Urinary bladder (tissue), 4 donors: ENCODE measurements around the gene ADAMTS10. TPM values are rescaled to one million over a fixed set of nuclear protein-coding genes. Genes with fewer than 3 reads are reported as not detected.
"Not testable (repeated sequence)": the region's sequence is repeated elsewhere in the genome, so short reads cannot be mapped to it uniquely, and the experiment has no call there.

Experiments
- DNase-seq: peaks from one replicate; pipeline ENCODE4 v3.0.0-alpha.2; 2015; ENCODE audit errors: extremely low spot score
- H3K27ac ChIP-seq: one replicate; pipeline ENCODE4 v1.5.1; 2013; ENCODE audit warnings: low read depth, mild to moderate bottlenecking, moderate library complexity
- H3K36me3 ChIP-seq: one replicate; pipeline ENCODE4 v1.6.1; 2013; ENCODE audit warnings: mild to moderate bottlenecking, moderate library complexity; ENCODE audit not compliant: insufficient read depth
- H3K4me1 ChIP-seq: one replicate; pipeline ENCODE4 v1.6.1; 2013; ENCODE audit warnings: mild to moderate bottlenecking, moderate library complexity; ENCODE audit not compliant: insufficient read depth
- H3K4me3 ChIP-seq: one replicate; pipeline ENCODE4 v1.5.1; 2013; ENCODE audit warnings: low read depth, low read length
- WGBS: extraction: QIAGEN DNeasy Blood & Tissue Kit; methylation state at CpG from one replicate; pipeline ENCODE4 v1.1.7; 2013; 5-methylcytosine and 5-hydroxymethylcytosine counted together
- polyA plus RNA-seq: library from polyadenylated mRNA; stranded (reverse); fragments of 200-250 nt; gene quantifications from one replicate; pipeline ENCODE4 v1.2.3, GENCODE V29; 2013
- total RNA-seq: library from RNA; depleted of rRNA; stranded (reverse); fragments of >200 nt; gene quantifications from one replicate; pipeline ENCODE4 v1.2.3, GENCODE V29; 2014
- donor health status: healthy with polysubstance abuse.
- donor health status: healthy.

Gene ADAMTS10
- total and polyA plus RNA-seq, 2 donors: 26.4 to 44.3 TPM

- Histone ChIP-seq H3K4me3 (peak overlapping the region; percentile 36), H3K36me3 (no peaks in the 10 kb centered on the region), H3K4me1 (no peaks in the 10 kb centered on the region), H3K27ac (no peak overlapping the region)
- 64% methylated on average over 19 of the region's 19 CpGs for WGBS
- no peak for DNase-seq
These were observed 34.1 kb downstream of the ADAMTS10 start for GRCh38 chr19:8576273-8576993.

DNA sequence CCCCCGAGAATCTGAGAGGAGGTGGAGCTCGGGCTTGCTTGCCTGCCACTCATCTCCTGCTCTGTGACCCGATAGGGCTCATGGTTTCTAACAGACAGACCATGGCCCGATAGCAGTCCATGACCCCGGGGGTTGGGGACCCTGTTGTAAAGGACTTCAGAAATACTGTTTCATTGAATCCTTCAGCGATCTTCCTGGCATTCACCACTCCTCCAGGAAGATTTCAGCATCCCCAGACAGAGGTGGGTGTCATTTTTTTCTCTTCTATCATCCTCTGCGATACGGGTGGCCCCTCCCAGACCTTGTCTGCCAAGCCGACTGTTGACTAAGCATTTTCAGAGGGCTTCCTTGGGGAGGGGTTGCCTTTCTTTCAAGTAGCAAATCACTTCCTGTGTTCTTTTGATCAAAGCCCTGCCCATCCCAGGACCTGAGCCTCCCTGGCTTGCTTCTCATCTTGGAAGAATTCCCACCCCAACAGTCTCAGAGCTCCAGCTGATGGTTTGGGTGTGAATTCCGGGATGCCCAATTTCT, 35.0 kb downstream of the ADAMTS10 start:
- 26% methylated on average over 10 of the region's 10 CpGs for WGBS
- no peak overlapping the region for H3K27ac ChIP-seq
- no peak for DNase-seq
- no peaks in the 10 kb centered on the region for H3K4me1 ChIP-seq
- no peaks in the 10 kb centered on the region for H3K36me3 ChIP-seq
- H3K4me3 ChIP-seq: no peak overlapping the region

- 89% methylated on average over 7 of the region's 7 CpGs for WGBS
These were observed 35.9 kb downstream of the ADAMTS10 start for GRCh38 chr19:8574619-8574922.

GRCh38 chr19:8573316-8573715, 37.2 kb downstream of the ADAMTS10 start:
- Histone ChIP-seq H3K4me3 (no peak overlapping the region), H3K27ac (no peak overlapping the region), H3K36me3 (no peaks in the 10 kb centered on the region), H3K4me1 (no peaks in the 10 kb centered on the region)
- no peak for DNase-seq
- 86% methylated on average over 7 of the region's 7 CpGs for WGBS

More at GRCh38 chr19:8574619-8574922, 35.9 kb downstream of the ADAMTS10 start:
- H3K27ac ChIP-seq, H3K4me3 ChIP-seq, DNase-seq, H3K4me1 ChIP-seq, H3K36me3 ChIP-seq: not testable (repeated sequence)

- no peak for DNase-seq
- 21% methylated on average over 5 of the region's 5 CpGs for WGBS
- no peak overlapping the region for H3K27ac ChIP-seq
These were observed 39.5 kb downstream of the ADAMTS10 start for GRCh38 chr19:8571006-8571411.

GRCh38 chr19:8569066-8569771, 41.3 kb downstream of the ADAMTS10 start:
- no peak for DNase-seq
- 67% methylated on average over 5 of the region's 5 CpGs for WGBS
- Histone ChIP-seq H3K4me3 (no peak overlapping the region), H3K36me3 (no peaks in the 10 kb centered on the region), H3K27ac (no peak overlapping the region), H3K4me1 (no peaks in the 10 kb centered on the region)

More at GRCh38 chr19:8571006-8571411, 39.5 kb downstream of the ADAMTS10 start:
- no peak overlapping the region for H3K4me3 ChIP-seq
- no peaks in the 10 kb centered on the region for H3K36me3 ChIP-seq
- H3K4me1 ChIP-seq: no peaks in the 10 kb centered on the region

GRCh38 chr19:8567522-8568172, 42.9 kb downstream of the ADAMTS10 start:
- H3K4me1 ChIP-seq: no peaks in the 10 kb centered on the region
- no peak overlapping the region for H3K4me3 ChIP-seq
- no peaks in the 10 kb centered on the region for H3K36me3 ChIP-seq
- WGBS: 93% methylated on average over 15 of the region's 15 CpGs
- no peak overlapping the region for H3K27ac ChIP-seq
- DNase-seq: no peak

- Histone ChIP-seq H3K27ac (no peak overlapping the region), H3K36me3 (no peaks in the 10 kb centered on the region), H3K4me3 (no peak overlapping the region), H3K4me1 (no peaks in the 10 kb centered on the region)
- DNase-seq: no peak
- WGBS: 83% methylated on average over 7 of the region's 7 CpGs
These were observed 43.7 kb downstream of the ADAMTS10 start for GRCh38 chr19:8566855-8567254.

- not testable (repeated sequence) for H3K27ac ChIP-seq, DNase-seq, H3K4me3 ChIP-seq, H3K4me1 ChIP-seq, H3K36me3 ChIP-seq
- WGBS: 87% methylated on average over 8 of the region's 8 CpGs
These were observed 45.6 kb downstream of the ADAMTS10 start for GRCh38 chr19:8564866-8565265.

DNA sequence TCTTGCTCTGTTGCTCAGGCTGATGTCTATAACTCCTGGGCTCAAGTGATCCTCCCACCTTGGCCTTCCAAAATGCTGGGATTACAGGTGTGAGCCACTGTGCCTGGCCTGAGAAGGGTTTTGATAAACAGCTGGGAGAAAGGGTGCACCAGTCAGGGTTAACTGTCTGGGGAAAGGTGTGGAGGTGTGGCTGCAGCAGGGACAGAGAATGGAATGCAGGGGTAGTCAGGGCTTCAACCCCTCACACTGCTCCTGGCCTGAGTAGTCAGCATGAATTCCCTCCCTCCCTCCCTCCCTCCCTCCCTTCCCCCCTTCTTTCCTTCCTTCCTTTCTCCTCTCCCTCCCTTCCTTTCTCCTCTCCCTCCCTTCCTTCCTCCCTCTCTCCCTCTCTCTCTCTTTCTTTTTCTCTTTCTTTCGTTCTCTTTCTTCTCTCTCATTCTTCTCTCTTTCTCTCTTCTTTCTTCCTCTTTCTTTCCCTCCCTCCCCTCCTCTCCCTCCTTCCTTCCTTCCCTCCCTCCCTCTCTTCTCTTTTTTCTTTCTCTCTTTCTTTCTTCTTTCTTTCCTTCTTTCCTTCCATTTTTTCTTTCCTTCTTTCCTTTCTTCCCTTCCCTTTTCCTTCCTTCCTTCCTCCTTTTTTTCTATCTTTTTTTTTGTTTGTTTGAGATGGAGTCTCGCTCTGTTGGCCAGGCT, 49.3 kb downstream of the ADAMTS10 start:
- Histone ChIP-seq H3K4me1 (no peaks in the 10 kb centered on the region), H3K4me3 (no peak overlapping the region), H3K36me3 (no peaks in the 10 kb centered on the region), H3K27ac (no peak overlapping the region)
- DNase-seq: no peak
- 63% methylated on average over 2 of the region's 2 CpGs for WGBS

DNA sequence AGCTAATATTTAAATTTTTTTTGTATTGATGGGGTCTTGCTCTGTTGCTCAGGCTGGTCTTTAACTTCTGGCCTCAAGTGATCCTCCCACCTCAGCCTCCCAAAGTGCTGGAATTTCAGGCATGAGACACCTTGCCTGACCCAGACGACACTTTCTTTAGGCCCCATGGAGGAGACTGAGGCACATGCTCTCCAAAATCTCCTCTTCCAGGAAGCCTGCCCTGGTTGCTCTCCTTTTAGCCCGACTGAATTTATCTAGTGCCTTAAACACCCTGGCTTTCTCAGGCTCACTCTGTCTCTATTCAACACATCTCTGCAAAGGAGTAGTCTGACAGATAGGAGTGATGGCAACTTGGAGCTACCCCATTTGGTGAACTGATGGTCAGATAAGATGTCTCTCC, 52.2 kb downstream of the ADAMTS10 start:
- no peak overlapping the region for H3K4me3 ChIP-seq
- no peak for DNase-seq
- H3K4me1 ChIP-seq: no peaks in the 10 kb centered on the region
- H3K27ac ChIP-seq: no peak overlapping the region
- WGBS: 73% methylated on average over 2 of the region's 2 CpGs
- no peaks in the 10 kb centered on the region for H3K36me3 ChIP-seq

- DNase-seq: no peak
- Histone ChIP-seq H3K4me1 (no peaks in the 10 kb centered on the region), H3K27ac (no peak overlapping the region), H3K4me3 (no peak overlapping the region), H3K36me3 (no peaks in the 10 kb centered on the region)
- 66% methylated on average over 6 of the region's 6 CpGs for WGBS
These were observed 52.8 kb downstream of the ADAMTS10 start for GRCh38 chr19:8557642-8558238.

GRCh38 chr19:8553729-8554128, 56.8 kb downstream of the ADAMTS10 start:
- not testable (repeated sequence) for DNase-seq, H3K27ac ChIP-seq, H3K4me3 ChIP-seq, H3K36me3 ChIP-seq, H3K4me1 ChIP-seq
- 92% methylated on average over 7 of the region's 7 CpGs for WGBS
